Measurements from ENCODE around the gene BRAP. TPM values are rescaled to one million over a fixed set of nuclear protein-coding genes. Genes with fewer than 3 reads are reported as not detected.

BRAP gene
- polyA plus RNA-seq, 1 donor (not counting 4 experiments of a cell fraction or from before 2014, with no cell fraction given) = 19.5 TPM

DNA sequence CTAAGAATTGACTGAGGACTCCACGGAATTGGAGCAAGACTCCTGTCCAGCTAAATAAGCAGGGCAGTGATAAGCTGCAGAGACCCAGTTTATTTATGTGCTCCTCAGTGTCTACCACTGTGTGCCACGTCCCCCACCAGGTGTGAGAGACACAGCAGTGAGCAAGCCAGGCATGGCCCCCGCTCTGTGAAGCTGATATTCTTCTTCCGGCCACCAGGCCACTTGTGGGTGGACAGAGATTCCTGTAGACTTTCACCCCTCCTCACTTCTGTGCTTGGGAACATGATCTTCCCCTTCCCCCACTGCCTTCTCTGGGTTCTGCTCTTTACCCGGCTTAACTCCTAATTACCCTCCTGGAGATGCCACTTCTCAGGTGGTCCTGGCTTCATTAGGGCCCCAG, 21.3 kb downstream of the BRAP start:
- no peak overlapping the region for H3K27ac ChIP-seq (ENCODE audit: control insufficient read depth, insufficient read depth, low read length)
- H3K4me2 ChIP-seq (ENCODE audit: control insufficient read depth, extremely low read depth, insufficient read depth, low read depth, low read length) = no peak overlapping the region
- no peaks in the 10 kb centered on the region for H3K9me3 ChIP-seq (ENCODE audit: control insufficient read depth, low read depth, low read length)
- H3K4me3 ChIP-seq (ENCODE audit: control insufficient read depth in 2 of 3, extremely low read depth in 1 of 3, insufficient read depth in 2 of 3, low read depth in 1 of 3, low read length in 3 of 3) = no peak overlapping the region
- dilution Hi-C loops (cut with MboI; ENCODE audit: extremely low pct_ligation_motif_present, low sequenced_read_pairs) = no loop called here
- H3K27me3 ChIP-seq (ENCODE audit: control insufficient read depth, extremely low read depth, insufficient read depth, low read length) = no peaks in the 10 kb centered on the region
- DNase-seq (ENCODE audit: low read depth, low spot score) = no peak
- no peaks in the 10 kb centered on the region for H3K9me1 ChIP-seq (ENCODE audit: control insufficient read depth, extremely low read depth, insufficient read depth, low read length)
- H3K4me1 ChIP-seq (ENCODE audit: control insufficient read depth, extremely low read depth, insufficient read depth, low read length) = no peaks in the 10 kb centered on the region
- no peak for FAIRE-seq
- peaks cover 16 to 19% of the 10 kb centered on the region in 2 experiments for H3K36me3 ChIP-seq (ENCODE audit: control insufficient read depth in 2 of 2, extremely low read depth in 1 of 2, insufficient read depth in 2 of 2, low read length in 2 of 2)
- no peak overlapping the region for H3K9ac ChIP-seq (ENCODE audit: control insufficient read depth, extremely low read depth, insufficient read depth, low read length)
- no peaks in the 10 kb centered on the region for H3K79me2 ChIP-seq (ENCODE audit: control insufficient read depth, insufficient read depth, low read length)
- H4K20me1 ChIP-seq (ENCODE audit: control insufficient read depth, extremely low read depth, insufficient read depth, low read length) = no peaks in the 10 kb centered on the region
- TF ChIP-seq EZH2 (IDR thresholded peaks at IDR 0.05; ENCODE audit: low read length) = no peak
- TF ChIP-seq, protein P1, sequence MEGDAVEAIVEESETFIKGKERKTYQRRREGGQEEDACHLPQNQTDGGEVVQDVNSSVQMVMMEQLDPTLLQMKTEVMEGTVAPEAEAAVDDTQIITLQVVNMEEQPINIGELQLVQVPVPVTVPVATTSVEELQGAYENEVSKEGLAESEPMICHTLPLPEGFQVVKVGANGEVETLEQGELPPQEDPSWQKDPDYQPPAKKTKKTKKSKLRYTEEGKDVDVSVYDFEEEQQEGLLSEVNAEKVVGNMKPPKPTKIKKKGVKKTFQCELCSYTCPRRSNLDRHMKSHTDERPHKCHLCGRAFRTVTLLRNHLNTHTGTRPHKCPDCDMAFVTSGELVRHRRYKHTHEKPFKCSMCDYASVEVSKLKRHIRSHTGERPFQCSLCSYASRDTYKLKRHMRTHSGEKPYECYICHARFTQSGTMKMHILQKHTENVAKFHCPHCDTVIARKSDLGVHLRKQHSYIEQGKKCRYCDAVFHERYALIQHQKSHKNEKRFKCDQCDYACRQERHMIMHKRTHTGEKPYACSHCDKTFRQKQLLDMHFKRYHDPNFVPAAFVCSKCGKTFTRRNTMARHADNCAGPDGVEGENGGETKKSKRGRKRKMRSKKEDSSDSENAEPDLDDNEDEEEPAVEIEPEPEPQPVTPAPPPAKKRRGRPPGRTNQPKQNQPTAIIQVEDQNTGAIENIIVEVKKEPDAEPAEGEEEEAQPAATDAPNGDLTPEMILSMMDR (optimal IDR thresholded peaks at IDR 0.05 in 1 of 3, IDR thresholded peaks at IDR 0.05 in 1 of 3, conservative IDR thresholded peaks at IDR 0.05 in 1 of 3; ENCODE audit: extremely low read depth in 1 of 3, insufficient read depth in 2 of 3, low read length in 3 of 3) = no peak
- no peak overlapping the region for H2AFZ ChIP-seq (ENCODE audit: control insufficient read depth, low read length)

DNA sequence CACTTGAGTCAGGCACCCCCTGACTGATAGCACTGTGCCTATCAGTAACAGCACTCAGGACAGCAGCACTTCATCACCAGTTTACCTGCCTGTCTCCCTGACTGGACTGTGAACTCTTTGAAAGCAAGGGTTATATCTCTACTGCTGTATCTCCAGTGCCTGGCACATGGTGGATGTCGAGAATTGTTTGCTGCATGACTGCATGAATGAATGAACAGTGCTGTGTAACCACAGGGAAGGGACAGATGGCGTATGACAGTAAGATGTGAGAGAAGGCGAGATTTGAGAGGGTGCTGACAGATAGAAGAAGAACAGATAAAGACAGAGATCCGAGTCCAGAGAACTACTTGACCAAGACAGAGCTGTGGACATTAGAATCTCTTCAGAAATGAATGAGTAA, 29.7 kb downstream of the BRAP start:
- dilution Hi-C loops (cut with MboI; ENCODE audit: extremely low pct_ligation_motif_present, low sequenced_read_pairs) = no loop called here
- peaks cover 12 to 31% of the 10 kb centered on the region in 2 experiments for H3K36me3 ChIP-seq (ENCODE audit: control insufficient read depth in 2 of 2, extremely low read depth in 1 of 2, insufficient read depth in 2 of 2, low read length in 2 of 2)
- no peaks in the 10 kb centered on the region for H3K9me1 ChIP-seq (ENCODE audit: control insufficient read depth, extremely low read depth, insufficient read depth, low read length)

More for the DNA sequence above, 29.7 kb downstream of the BRAP start:
- H3K27ac ChIP-seq (ENCODE audit: control insufficient read depth, insufficient read depth, low read length) = no peak overlapping the region
- H3K9ac ChIP-seq (ENCODE audit: control insufficient read depth, extremely low read depth, insufficient read depth, low read length) = no peak overlapping the region
- H3K27me3 ChIP-seq (ENCODE audit: control insufficient read depth, extremely low read depth, insufficient read depth, low read length) = no peaks in the 10 kb centered on the region
- DNase-seq (ENCODE audit: low read depth, low spot score) (no peak), FAIRE-seq (no peak)
- no peaks in the 10 kb centered on the region for H4K20me1 ChIP-seq (ENCODE audit: control insufficient read depth, extremely low read depth, insufficient read depth, low read length)
- no peak overlapping the region for H3K4me2 ChIP-seq (ENCODE audit: control insufficient read depth, extremely low read depth, insufficient read depth, low read depth, low read length)
- H3K79me2 ChIP-seq (ENCODE audit: control insufficient read depth, insufficient read depth, low read length) = no peaks in the 10 kb centered on the region
- H2AFZ ChIP-seq (ENCODE audit: control insufficient read depth, low read length) = no peak overlapping the region
- TF ChIP-seq, protein P1 (optimal IDR thresholded peaks at IDR 0.05 in 1 of 3, IDR thresholded peaks at IDR 0.05 in 1 of 3, conservative IDR thresholded peaks at IDR 0.05 in 1 of 3; ENCODE audit: extremely low read depth in 1 of 3, insufficient read depth in 2 of 3, low read length in 3 of 3) = no peak
- no peak for TF ChIP-seq EZH2 (IDR thresholded peaks at IDR 0.05; ENCODE audit: low read length)
- no peak overlapping the region for H3K4me3 ChIP-seq (ENCODE audit: control insufficient read depth in 2 of 3, extremely low read depth in 1 of 3, insufficient read depth in 2 of 3, low read depth in 1 of 3, low read length in 3 of 3)
- H3K4me1 ChIP-seq (ENCODE audit: control insufficient read depth, extremely low read depth, insufficient read depth, low read length) = no peaks in the 10 kb centered on the region
- H3K9me3 ChIP-seq (ENCODE audit: control insufficient read depth, low read depth, low read length) = no peaks in the 10 kb centered on the region

All from keratinocyte (primary cell).